Mucosa of descending colon (tissue), 3 donors: ENCODE measurements around the gene SP5. TPM values are rescaled to one million over a fixed set of nuclear protein-coding genes. Genes with fewer than 3 reads are reported as not detected.
"Not testable (repeated sequence)": the region's sequence is repeated elsewhere in the genome, so short reads cannot be mapped to it uniquely, and the experiment has no call there.

ENCODE experiments used
- ATAC-seq: fragments of 200-7000 bp; cut with Tn5 transposase; one replicate; pipeline ENCODE4 v1.9.1; 2020; ENCODE audit warnings: mild to moderate bottlenecking, moderate library complexity
- DNase-seq, 3 donors: peaks; one replicate each; pipeline ENCODE4 v3.0.0-alpha.2; 2020
- H3K36me3 ChIP-seq: fragments of 200-600 bp; one replicate; pipeline ENCODE4 v1.8.0; 2021; ENCODE audit warnings: low read depth, mild to moderate bottlenecking
- H3K4me1 ChIP-seq: fragments of 200-600 bp; one replicate; pipeline ENCODE4 v1.8.0; 2021; ENCODE audit warnings: low read depth, mild to moderate bottlenecking
- H3K4me3 ChIP-seq: fragments of 200-600 bp; one replicate; pipeline ENCODE4 v1.8.0; 2021; ENCODE audit warnings: mild to moderate bottlenecking
- H3K9me3 ChIP-seq: fragments of 200-600 bp; one replicate; pipeline ENCODE4 v1.8.0; 2021; ENCODE audit warnings: mild to moderate bottlenecking
- CTCF ChIP-seq: fragments of 200-600 bp; IDR thresholded peaks from one replicate; pipeline ENCODE4 v1.8.0; 2022; ENCODE audit warnings: antibody characterized with exemption, mild to moderate bottlenecking
- intact Hi-C, 2 donors: fragments of 100-400 bp; cut with DNase I in 1 of 2; cut with micrococcal nuclease in 1 of 2; formaldehyde crosslinking; loops; one replicate each; pipeline versions ENCODE4 v1.11.0 to v1.11.1; 2022; cut with DNase I, micrococcal nuclease
- long read RNA-seq, 2 donors: library from polyadenylated mRNA; unstranded; transcript quantifications; one replicate each; pipeline ENCODE4 v2.0.0, GENCODE V29; 2019 to 2021
- total RNA-seq, 3 donors: library from RNA; stranded (reverse); fragmentation: NEBNext Ultra II Directional in 2 of 3; extraction: Animal tissue kit (Norgen Biotek cat#: 25700) in 2 of 3; gene quantifications; one replicate each; pipeline versions ENCODE4 v1.2.1 to v1.2.4, GENCODE V29; 2021 to 2023
- donor health status: DM: no; HTN: no; CAD: no; lungs with moderate emphysema.
- donor health status: DM: no; HTN: no; CAD: no.
- donor health status: DM: no; HTN: yes; CAD: no.

The SP5 gene
- total RNA-seq, result 1 to 10 TPM; 2.1 to 4.8 (median 2.3) TPM
- long read RNA-seq, donor 1, partial matches to known transcripts, result 3 of 6 reads
- long read RNA-seq, donor 1, other reads (novel, unspliced or antisense), result 1 of 6 reads
- long read RNA-seq, donor 2, partial matches to known transcripts, result 0 of 1 reads
- long read RNA-seq, donor 2, other reads (novel, unspliced or antisense), result 1 of 1 reads

GRCh38 chr2:170715062-170715931, at the start of gene SP5:
Gene SP5 (plus strand): TSS chr2:170715337. CDS start chr2:170715513, 176 bp downstream.
- TF ChIP-seq CTCF, result no peak
- intact Hi-C loops, result no loop called here

GRCh38 chr2:170665743-170666142, 49.4 kb upstream of the SP5 start:
- Histone ChIP-seq H3K4me1 (peaks cover 7% of the 10 kb centered on the region), H3K9me3 (no peaks in the 10 kb centered on the region), H3K4me3 (no peak overlapping the region), H3K36me3 (no peaks in the 10 kb centered on the region)
- DNase-seq (no peak), ATAC-seq (peak; percentile 82)
- intact Hi-C loops, result no loop called here
- TF ChIP-seq CTCF, result no peak

More at GRCh38 chr2:170715062-170715931, at the start of gene SP5:
- ATAC-seq, result peak; percentile 57
- no peak within 1 kb of the TSS for H3K4me3 ChIP-seq
- DNase-seq, result peak; percentile 60 to 71 (median 71)
- H3K4me1 ChIP-seq, result peaks cover 28% of the 10 kb centered on the region
- H3K36me3 ChIP-seq, result no peaks in the 10 kb centered on the region
- H3K9me3 ChIP-seq, result no peaks in the 10 kb centered on the region

GRCh38 chr2:170669909-170670308, 45.2 kb upstream of the SP5 start:
- Histone ChIP-seq H3K36me3 (no peaks in the 10 kb centered on the region), H3K4me1 (peaks cover 7% of the 10 kb centered on the region), H3K4me3 (no peak overlapping the region), H3K9me3 (no peaks in the 10 kb centered on the region)
- DNase-seq (no peak), ATAC-seq (no peak)
- intact Hi-C loops, result no loop called here
- TF ChIP-seq CTCF, result no peak

- H3K4me1 ChIP-seq, result peaks cover 5% of the 10 kb centered on the region
- no peaks in the 10 kb centered on the region for H3K9me3 ChIP-seq
- no peaks in the 10 kb centered on the region for H3K36me3 ChIP-seq
- ATAC-seq (no peak), DNase-seq (no peak)
- H3K4me3 ChIP-seq, result no peak overlapping the region
- intact Hi-C loops, result no loop called here
- TF ChIP-seq CTCF, result no peak
Measured at GRCh38 chr2:170670651-170671050, 44.5 kb upstream of the SP5 start.

GRCh38 chr2:170671079-170671478, 44.1 kb upstream of the SP5 start:
- intact Hi-C loops, result no loop called here
- Histone ChIP-seq H3K9me3 (no peaks in the 10 kb centered on the region), H3K36me3 (no peaks in the 10 kb centered on the region), H3K4me3 (no peak overlapping the region), H3K4me1 (peaks cover under 1% of the 10 kb centered on the region)
- TF ChIP-seq CTCF, result no peak
- no peak for ATAC-seq
- DNase-seq, result no peak

GRCh38 chr2:170674282-170674681, 40.9 kb upstream of the SP5 start:
- H3K9me3 ChIP-seq, H3K4me3 ChIP-seq, DNase-seq, H3K36me3 ChIP-seq, intact Hi-C loops, H3K4me1 ChIP-seq, ATAC-seq: not testable (repeated sequence)
